ENCODE measurements around the gene KRTAP19-1. TPM values are rescaled to one million over a fixed set of nuclear protein-coding genes. Genes with fewer than 3 reads are reported as not detected.

KRTAP19-1 gene
- polyA plus RNA-seq, 3 donors: not detected

DNA sequence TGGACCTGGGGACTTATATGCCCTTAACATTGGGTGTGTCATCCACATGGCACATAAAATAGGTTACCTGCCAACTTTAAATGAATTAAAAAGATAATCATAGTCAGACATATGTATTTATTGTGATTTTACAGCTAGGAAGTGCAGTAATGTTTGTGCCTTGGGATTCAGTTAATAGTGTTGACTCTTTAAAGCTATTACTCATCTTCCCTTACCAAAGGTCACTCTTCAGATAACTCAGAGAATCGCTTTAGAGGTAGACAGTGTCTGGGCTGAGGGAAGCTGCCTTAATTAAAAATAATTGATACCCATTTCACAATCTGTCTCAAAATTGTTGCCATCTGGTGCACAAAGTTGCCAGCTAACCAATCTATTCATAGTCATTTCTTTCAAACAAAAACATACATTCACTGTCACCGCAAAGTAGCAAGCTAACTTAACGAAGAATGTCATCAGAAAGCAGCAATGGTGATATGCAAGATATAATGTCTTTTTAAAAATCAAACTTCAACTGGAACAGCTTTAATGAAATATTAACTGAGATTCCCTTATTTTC lies 43.1 kb downstream of the KRTAP19-1 start:
- H3K27ac ChIP-seq (ENCODE audit: low read depth, low read length): no peak overlapping the region
- 47 to 78% (median 77%) methylated on average over 3 of the region's 3 CpGs for WGBS, 3 donors

DNA sequence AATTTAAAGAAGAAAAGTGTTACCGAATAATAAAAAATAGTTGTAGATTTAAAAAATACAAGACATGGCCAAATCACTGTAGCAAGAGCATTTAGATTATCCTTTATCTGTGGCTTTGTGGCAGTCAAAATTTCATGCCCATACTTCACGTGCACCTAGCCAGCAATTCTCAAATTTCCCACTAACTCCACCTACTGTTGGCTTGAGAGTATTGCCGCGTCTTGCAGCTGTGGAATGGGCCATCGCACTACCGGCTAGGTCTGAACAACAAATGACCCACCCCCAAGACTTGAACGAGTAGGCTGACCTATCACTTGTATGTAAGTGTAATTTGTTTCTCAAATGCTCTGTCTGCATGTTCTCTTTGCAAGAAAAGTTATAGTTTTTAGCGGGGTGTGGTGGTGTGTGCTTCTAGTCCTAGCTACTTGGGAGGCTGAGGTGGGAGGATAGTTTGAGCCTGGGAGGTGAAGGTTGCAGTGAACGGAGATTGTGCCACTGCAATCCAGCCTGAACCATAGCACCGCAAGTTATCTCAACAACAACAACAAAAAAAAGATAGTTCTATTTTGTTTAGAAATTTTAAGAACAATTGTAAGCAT lies 46.0 kb downstream of the KRTAP19-1 start:
- no peak overlapping the region for H3K27ac ChIP-seq (ENCODE audit: low read depth, low read length)
- WGBS, 3 donors: 30 to 36% (median 36%) methylated on average over 10 of the region's 10 CpGs

DNA sequence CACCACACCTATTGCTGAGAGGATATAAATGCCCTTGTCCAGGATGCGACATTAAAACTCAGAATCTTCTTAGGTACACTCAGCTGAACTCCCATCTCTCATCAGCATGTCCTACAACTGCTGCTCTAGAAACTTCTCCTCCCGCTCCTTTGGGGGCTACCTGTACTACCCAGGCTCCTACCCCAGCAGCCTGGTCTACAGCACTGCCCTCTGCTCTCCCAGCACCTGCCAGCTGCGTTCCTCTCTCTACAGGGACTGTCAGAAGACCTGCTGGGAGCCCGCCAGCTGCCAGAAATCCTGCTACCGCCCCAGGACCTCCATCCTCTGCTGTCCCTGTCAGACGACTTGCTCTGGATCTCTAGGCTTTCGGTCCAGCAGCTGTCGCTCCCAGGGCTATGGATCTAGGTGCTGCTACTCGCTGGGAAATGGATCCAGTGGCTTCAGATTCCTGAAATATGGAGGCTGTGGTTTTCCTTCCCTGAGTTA lies 50.0 kb downstream of the KRTAP19-1 start, which contains the start of gene KRTAP13-4:
KRTAP13-4 (plus strand) TSS at position 51 of the 486 bp plus-strand sequence; CDS start at position 107, 56 bp downstream.
- WGBS, 3 donors: 74 to 88% (median 78%) methylated on average over 9 of the region's 9 CpGs
- H3K27ac ChIP-seq (ENCODE audit: low read depth, low read length): no peak within 1 kb of the TSS

Other genes starting within 250 kb of the KRTAP19-1 start
- gene KRTAP24-1, start 197.4 kb downstream of the KRTAP19-1 start, polyA plus RNA-seq: not detected
- gene KRTAP25-1, start 190.9 kb downstream of the KRTAP19-1 start, polyA plus RNA-seq: not detected
- gene KRTAP26-1, start 160.1 kb downstream of the KRTAP19-1 start, polyA plus RNA-seq: not detected
- not detected for gene KRTAP27-1, start 142.7 kb downstream of the KRTAP19-1 start, polyA plus RNA-seq
- not detected for gene KRTAP23-1, start 131.8 kb downstream of the KRTAP19-1 start, polyA plus RNA-seq
- gene KRTAP13-2, start 108.1 kb downstream of the KRTAP19-1 start, polyA plus RNA-seq: not detected
- not detected for gene KRTAP13-1, start 84.3 kb downstream of the KRTAP19-1 start, polyA plus RNA-seq
- not detected for gene KRTAP13-3, start 54.4 kb downstream of the KRTAP19-1 start, polyA plus RNA-seq
- not detected for gene KRTAP13-4, start 50.1 kb downstream of the KRTAP19-1 start, polyA plus RNA-seq
- not detected for gene KRTAP15-1, start 40.1 kb downstream of the KRTAP19-1 start, polyA plus RNA-seq
- gene KRTAP19-2, start 7.1 kb upstream of the KRTAP19-1 start, polyA plus RNA-seq: not detected
- not detected for gene KRTAP19-3, start 11.6 kb upstream of the KRTAP19-1 start, polyA plus RNA-seq
- gene KRTAP19-4, start 16.8 kb upstream of the KRTAP19-1 start, polyA plus RNA-seq: not detected
- not detected for gene KRTAP19-5, start 21.8 kb upstream of the KRTAP19-1 start, polyA plus RNA-seq
- gene KRTAP19-6, start 61.5 kb upstream of the KRTAP19-1 start, polyA plus RNA-seq: not detected
- not detected for gene KRTAP19-7, start 80.9 kb upstream of the KRTAP19-1 start, polyA plus RNA-seq
- not detected for gene KRTAP22-2, start 110.0 kb upstream of the KRTAP19-1 start, polyA plus RNA-seq
- not detected for gene KRTAP6-3, start 112.1 kb upstream of the KRTAP19-1 start, polyA plus RNA-seq
- not detected for gene KRTAP6-2, start 118.5 kb upstream of the KRTAP19-1 start, polyA plus RNA-seq
- not detected for gene KRTAP22-1, start 120.7 kb upstream of the KRTAP19-1 start, polyA plus RNA-seq
- not detected for gene KRTAP6-1, start 133.6 kb upstream of the KRTAP19-1 start, polyA plus RNA-seq
- gene KRTAP20-1, start 136.1 kb upstream of the KRTAP19-1 start, polyA plus RNA-seq: not detected
- not detected for gene KRTAP20-4, start 140.3 kb upstream of the KRTAP19-1 start, polyA plus RNA-seq
- gene KRTAP20-2, start 154.8 kb upstream of the KRTAP19-1 start, polyA plus RNA-seq: not detected
- not detected for gene KRTAP20-3, start 162.5 kb upstream of the KRTAP19-1 start, polyA plus RNA-seq
- not detected for gene KRTAP21-3, start 238.4 kb upstream of the KRTAP19-1 start, polyA plus RNA-seq